Testis (tissue), 3 donors: ENCODE results near the gene ITGB1. TPM values are rescaled to one million over a fixed set of nuclear protein-coding genes. Genes with fewer than 3 reads are reported as not detected.
"Not testable (repeated sequence)": the region's sequence is repeated elsewhere in the genome, so short reads cannot be mapped to it uniquely, and the experiment has no call there.

ENCODE experiments used
- DNase-seq: peaks from one replicate; pipeline ENCODE4 v3.0.0-alpha.2; 2019
- H3K27ac ChIP-seq, 2 donors: fragments of 200-600 bp; sonication (generic); one replicate each; pipeline ENCODE4 v1.5.1; 2019
- H3K27me3 ChIP-seq: fragments of 200-600 bp; sonication (generic); one replicate; pipeline ENCODE4 v1.5.1; 2019
- H3K36me3 ChIP-seq: fragments of 200-600 bp; sonication (generic); one replicate; pipeline ENCODE4 v1.5.1; 2017; ENCODE audit warnings: low read depth; ENCODE audit errors: missing control alignments
- H3K4me1 ChIP-seq: fragments of 200-600 bp; sonication (generic); one replicate; pipeline ENCODE4 v1.5.1; 2019
- H3K4me3 ChIP-seq, 2 donors: fragments of 200-600 bp; sonication (generic); one replicate each; pipeline ENCODE4 v1.5.1; 2017 to 2019
- H3K9me3 ChIP-seq: fragments of 200-600 bp; sonication (generic); one replicate; pipeline ENCODE4 v1.5.1; 2017
- CTCF ChIP-seq, 3 experiments: fragments of 450-650 bp in 2 of 3; fragments of 200-600 bp in 1 of 3; sonication (generic) in 1 of 3; IDR thresholded peaks; one replicate each; pipeline ENCODE4 v1.5.1; 2016 to 2019; ENCODE audit warnings: antibody characterized with exemption in 3 of 3, mild to moderate bottlenecking in 2 of 3, moderate library complexity in 1 of 3
- POLR2A ChIP-seq: fragments of 450-650 bp; IDR thresholded peaks from one replicate; pipeline ENCODE4 v1.6.1; 2017; ENCODE audit warnings: antibody characterized with exemption, mild to moderate bottlenecking, moderate library complexity
- WGBS, 2 donors: methylation state at CpG; one replicate each; pipeline ENCODE4 v1.1.5; 2018; 5-methylcytosine and 5-hydroxymethylcytosine counted together
- intact Hi-C: fragments of 100-400 bp; cut with DNase I; formaldehyde crosslinking; loops from one replicate; pipeline ENCODE4 v1.15.1; 2023; ENCODE audit warnings: low total_unique reads
- polyA plus RNA-seq: library from polyadenylated mRNA; stranded (reverse); fragments of 350-450 nt; fragmentation: Illumina TruSeq; extraction: RNeasy Lipid Tissue Mini Kit (QIAGEN cat#74804); gene quantifications from one replicate; pipeline ENCODE4 v1.2.3, GENCODE V29; 2014; ENCODE audit warnings: low read depth, low replicate concordance; ENCODE audit not compliant: insufficient read depth
- total RNA-seq, 2 donors: library from RNA; depleted of rRNA; stranded (reverse); fragments of >200 nt; gene quantifications; one replicate each; pipeline ENCODE4 v1.2.3, GENCODE V29; 2016

The ITGB1 gene
- total and polyA plus RNA-seq, 3 donors from 2014 or later, result 158 to 189 (median 175) TPM

- no peak for DNase-seq
- Histone ChIP-seq H3K27me3 (no peaks in the 10 kb centered on the region), H3K4me1 (no peaks in the 10 kb centered on the region), H3K36me3 (no peaks in the 10 kb centered on the region), H3K27ac (no peak overlapping the region), H3K9me3 (no peaks in the 10 kb centered on the region), H3K4me3 (no peak overlapping the region)
- intact Hi-C loops, result no loop called here
- 86 to 90% methylated on average over 11 of the region's 11 CpGs for WGBS, 2 donors
- TF ChIP-seq CTCF (IDR thresholded peaks at IDR 0.05) (no peak), POLR2A (no peak)
These were observed 46.6 kb downstream of the ITGB1 start for GRCh38 chr10:32911285-32912016.

GRCh38 chr10:32909970-32910369 lies 48.1 kb downstream of the ITGB1 start:
- H3K27ac ChIP-seq, H3K4me1 ChIP-seq, H3K36me3 ChIP-seq, H3K9me3 ChIP-seq, H3K4me3 ChIP-seq, H3K27me3 ChIP-seq, intact Hi-C loops, DNase-seq: not testable (repeated sequence)
- WGBS, 2 donors, result 78 to 81% methylated on average over 7 of the region's 7 CpGs

- DNase-seq, result no peak
- Histone ChIP-seq H3K36me3 (no peaks in the 10 kb centered on the region), H3K4me3 (no peak overlapping the region), H3K4me1 (no peaks in the 10 kb centered on the region), H3K27me3 (no peaks in the 10 kb centered on the region), H3K9me3 (no peaks in the 10 kb centered on the region), H3K27ac (no peak overlapping the region)
- intact Hi-C loops, result no loop called here
- WGBS, 2 donors, result 87 to 91% methylated on average over 1 of the region's 1 CpG
- no peak for TF ChIP-seq POLR2A
- TF ChIP-seq CTCF (IDR thresholded peaks at IDR 0.05), result no peak
These were observed 48.6 kb downstream of the ITGB1 start for GRCh38 chr10:32909456-32909855.

- no peaks in the 10 kb centered on the region for H3K27me3 ChIP-seq
- no peak overlapping the region for H3K4me3 ChIP-seq
- WGBS, 2 donors, result 90 to 92% methylated on average over 4 of the region's 4 CpGs
- H3K36me3 ChIP-seq, result no peaks in the 10 kb centered on the region
- no peak for DNase-seq
- TF ChIP-seq POLR2A (no peak), CTCF (IDR thresholded peaks at IDR 0.05) (no peak)
- H3K27ac ChIP-seq, result no peak overlapping the region
- intact Hi-C loops, result no loop called here
- H3K4me1 ChIP-seq, result no peaks in the 10 kb centered on the region
- H3K9me3 ChIP-seq, result no peaks in the 10 kb centered on the region
These were observed 51.4 kb downstream of the ITGB1 start for GRCh38 chr10:32906595-32906994.

GRCh38 chr10:32905466-32905865 lies 52.6 kb downstream of the ITGB1 start:
- no peak for DNase-seq
- no peak overlapping the region for H3K4me3 ChIP-seq
- TF ChIP-seq CTCF (IDR thresholded peaks at IDR 0.05), result no peak
- no peak for TF ChIP-seq POLR2A
- WGBS, 2 donors, result 92 to 95% methylated on average over 3 of the region's 3 CpGs
- H3K9me3 ChIP-seq, result no peaks in the 10 kb centered on the region
- H3K27me3 ChIP-seq, result no peaks in the 10 kb centered on the region
- intact Hi-C loops, result no loop called here
- H3K27ac ChIP-seq, result no peak overlapping the region
- H3K36me3 ChIP-seq, result no peaks in the 10 kb centered on the region
- H3K4me1 ChIP-seq, result no peaks in the 10 kb centered on the region
